Measurements from ENCODE around the gene AGT. TPM values are rescaled to one million over a fixed set of nuclear protein-coding genes. Genes with fewer than 3 reads are reported as not detected.

Gene AGT
- total RNA-seq, 4 donors from 2014 or later: 1.7 to 47.3 (median 38.6) TPM

DNA sequence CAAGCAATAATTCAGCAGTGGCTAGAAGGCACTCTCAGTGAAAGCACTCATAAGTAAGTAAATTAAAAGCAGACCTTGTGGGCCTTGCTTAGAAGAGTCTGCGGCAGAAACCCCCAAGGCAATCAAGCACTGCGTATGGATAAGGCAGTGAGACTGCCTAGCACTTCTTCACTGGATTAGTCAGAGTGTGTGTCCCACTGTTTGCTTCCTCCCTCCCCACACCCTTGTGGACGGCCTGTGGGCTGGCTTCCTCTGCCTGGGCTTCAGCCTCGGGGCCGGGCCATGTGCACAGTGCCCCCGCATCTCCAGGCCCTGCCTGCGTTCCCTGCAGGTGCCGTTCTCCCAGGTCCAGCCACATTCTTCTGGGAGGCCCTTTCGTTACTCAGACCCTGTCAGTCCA is 23.8 kb downstream of the AGT start:
- no peak for DNase-seq
- TF ChIP-seq POLR2A (IDR thresholded peaks at IDR 0.05): no peak
- TF ChIP-seq, protein P1, sequence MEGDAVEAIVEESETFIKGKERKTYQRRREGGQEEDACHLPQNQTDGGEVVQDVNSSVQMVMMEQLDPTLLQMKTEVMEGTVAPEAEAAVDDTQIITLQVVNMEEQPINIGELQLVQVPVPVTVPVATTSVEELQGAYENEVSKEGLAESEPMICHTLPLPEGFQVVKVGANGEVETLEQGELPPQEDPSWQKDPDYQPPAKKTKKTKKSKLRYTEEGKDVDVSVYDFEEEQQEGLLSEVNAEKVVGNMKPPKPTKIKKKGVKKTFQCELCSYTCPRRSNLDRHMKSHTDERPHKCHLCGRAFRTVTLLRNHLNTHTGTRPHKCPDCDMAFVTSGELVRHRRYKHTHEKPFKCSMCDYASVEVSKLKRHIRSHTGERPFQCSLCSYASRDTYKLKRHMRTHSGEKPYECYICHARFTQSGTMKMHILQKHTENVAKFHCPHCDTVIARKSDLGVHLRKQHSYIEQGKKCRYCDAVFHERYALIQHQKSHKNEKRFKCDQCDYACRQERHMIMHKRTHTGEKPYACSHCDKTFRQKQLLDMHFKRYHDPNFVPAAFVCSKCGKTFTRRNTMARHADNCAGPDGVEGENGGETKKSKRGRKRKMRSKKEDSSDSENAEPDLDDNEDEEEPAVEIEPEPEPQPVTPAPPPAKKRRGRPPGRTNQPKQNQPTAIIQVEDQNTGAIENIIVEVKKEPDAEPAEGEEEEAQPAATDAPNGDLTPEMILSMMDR (IDR thresholded peaks at IDR 0.05): no peak
- no peaks in the 10 kb centered on the region for H3K4me1 ChIP-seq
- H3K27ac ChIP-seq: no peak overlapping the region
- H3K36me3 ChIP-seq: peaks cover 0 to 89% (median 0%) of the 10 kb centered on the region in 3 donors
- H3K4me3 ChIP-seq: no peak overlapping the region
- no peaks in the 10 kb centered on the region for H3K27me3 ChIP-seq
- no peaks in the 10 kb centered on the region for H3K9me3 ChIP-seq

DNA sequence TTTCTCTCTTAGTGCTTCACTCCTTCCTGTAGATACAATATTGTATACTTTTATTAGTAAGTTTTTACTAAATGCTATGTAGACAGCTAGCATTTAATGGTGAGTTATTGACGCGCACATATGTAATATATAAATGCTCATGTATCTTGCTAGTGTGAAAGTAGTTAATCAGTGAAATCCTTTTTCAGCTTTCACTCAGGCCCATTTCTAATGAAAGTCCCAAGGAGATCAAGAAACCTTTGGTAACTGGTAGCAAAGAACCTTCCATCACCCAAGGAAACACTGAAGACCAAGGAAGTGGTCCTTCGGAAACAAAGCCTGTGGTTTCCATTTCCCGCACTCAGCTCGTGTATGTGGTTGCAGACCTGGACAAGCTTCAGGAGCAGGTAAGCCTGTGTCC is 27.2 kb downstream of the AGT start:
- TF ChIP-seq POLR2A (IDR thresholded peaks at IDR 0.05): no peak
- TF ChIP-seq, protein P1 (IDR thresholded peaks at IDR 0.05): no peak
- Histone ChIP-seq H3K36me3 (peaks cover 0 to 82% (median 0%) of the 10 kb centered on the region in 3 donors), H3K27ac (no peak overlapping the region), H3K9me3 (no peaks in the 10 kb centered on the region), H3K27me3 (no peaks in the 10 kb centered on the region), H3K4me1 (peaks cover 0 to 5% (median 0%) of the 10 kb centered on the region in 4 donors), H3K4me3 (no peak overlapping the region)
- no peak for DNase-seq

DNA sequence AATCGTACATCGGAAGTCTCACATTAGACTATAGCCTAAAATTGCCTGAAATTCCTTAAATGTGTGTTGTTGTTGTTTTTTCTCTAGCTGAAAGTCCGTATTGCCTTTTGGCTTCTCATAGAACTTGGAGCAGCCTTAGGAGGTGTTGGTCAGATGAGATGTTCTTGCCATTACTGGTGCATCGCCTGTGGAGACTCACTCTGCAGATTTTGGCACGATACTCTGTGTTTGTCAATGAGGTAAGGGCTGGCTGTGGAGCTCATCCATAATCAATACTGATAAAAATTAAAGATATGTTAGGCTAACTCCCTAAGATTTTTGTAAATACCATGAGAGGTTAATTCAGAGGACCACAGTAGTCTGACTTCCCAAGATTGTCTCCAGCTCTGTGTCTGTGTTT is 28.9 kb downstream of the AGT start:
- no peak overlapping the region for H3K4me3 ChIP-seq
- H3K4me1 ChIP-seq: peaks cover 0 to 5% (median 0%) of the 10 kb centered on the region in 4 donors
- H3K36me3 ChIP-seq: peaks cover 0 to 68% (median 0%) of the 10 kb centered on the region in 3 donors
- no peak for DNase-seq
- H3K9me3 ChIP-seq: no peaks in the 10 kb centered on the region
- TF ChIP-seq, protein P1 (IDR thresholded peaks at IDR 0.05): no peak
- no peak for TF ChIP-seq POLR2A (IDR thresholded peaks at IDR 0.05)
- H3K27ac ChIP-seq: no peak overlapping the region
- H3K27me3 ChIP-seq: no peaks in the 10 kb centered on the region

DNA sequence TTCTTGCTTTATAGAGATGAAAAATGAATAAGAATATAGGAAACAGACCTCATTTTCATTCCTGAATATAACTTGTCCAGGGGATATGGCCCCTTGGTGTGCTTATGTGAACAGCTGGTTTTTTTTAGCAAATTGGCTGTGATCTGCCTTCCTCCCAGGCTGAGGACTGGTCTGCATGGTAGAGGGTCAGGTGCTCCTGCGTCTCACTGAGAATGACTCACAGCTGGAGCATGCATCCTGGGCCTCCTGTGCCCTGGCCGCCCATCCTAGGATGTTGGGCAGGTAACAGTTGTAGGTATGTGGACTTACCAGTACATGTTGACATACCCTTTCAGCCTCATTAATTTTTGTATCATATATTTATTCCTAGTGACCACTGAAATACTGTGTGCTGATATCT is 29.8 kb downstream of the AGT start:
- DNase-seq: no peak
- Histone ChIP-seq H3K4me1 (peaks cover 0 to 5% (median 0%) of the 10 kb centered on the region in 4 donors), H3K27me3 (no peaks in the 10 kb centered on the region), H3K27ac (no peak overlapping the region), H3K4me3 (no peak overlapping the region), H3K9me3 (no peaks in the 10 kb centered on the region), H3K36me3 (peaks cover 0 to 68% (median 0%) of the 10 kb centered on the region in 3 donors)
- no peak for TF ChIP-seq POLR2A (IDR thresholded peaks at IDR 0.05)
- TF ChIP-seq, protein P1 (IDR thresholded peaks at IDR 0.05): no peak

DNA sequence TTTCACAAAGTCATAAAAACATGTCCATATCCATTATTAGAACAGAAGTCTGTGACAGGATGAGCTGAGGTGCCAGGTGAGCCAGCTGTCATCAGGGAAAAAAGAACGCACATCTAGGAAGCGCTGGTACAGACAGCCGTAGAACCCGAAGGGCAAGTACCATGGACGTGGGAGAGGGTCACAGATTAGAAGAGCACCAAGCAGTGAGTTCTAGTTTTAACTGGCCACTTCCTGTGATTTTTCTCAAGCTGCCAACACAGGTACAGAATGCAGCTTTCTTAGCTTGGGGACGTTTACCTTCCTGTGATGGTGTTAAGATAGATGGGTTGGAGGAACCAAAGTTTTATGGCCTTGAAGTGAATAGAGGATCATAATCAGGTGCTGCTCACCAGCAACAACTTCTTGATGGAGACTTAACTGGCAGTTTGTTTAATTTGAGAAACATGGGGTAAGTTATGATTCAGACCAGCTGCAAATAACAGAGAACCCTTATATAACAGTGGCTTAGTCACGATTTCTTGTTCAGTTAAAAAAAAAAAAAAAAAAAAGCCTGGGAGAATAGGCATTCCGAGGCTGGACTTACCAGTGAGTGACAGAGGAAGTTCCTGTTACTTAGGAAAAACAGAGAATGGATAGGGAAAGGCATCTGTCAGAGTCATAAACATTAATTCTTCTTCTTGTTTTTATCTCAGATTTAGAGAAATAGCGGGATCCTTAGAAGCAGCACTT is 30.9 kb downstream of the AGT start:
- no peak overlapping the region for H3K4me3 ChIP-seq
- H3K9me3 ChIP-seq: no peaks in the 10 kb centered on the region
- H3K27ac ChIP-seq: no peak overlapping the region
- DNase-seq: no peak
- peaks cover 0 to 5% (median 0%) of the 10 kb centered on the region in 4 donors for H3K4me1 ChIP-seq
- peaks cover 0 to 68% (median 0%) of the 10 kb centered on the region in 3 donors for H3K36me3 ChIP-seq
- H3K27me3 ChIP-seq: no peaks in the 10 kb centered on the region
- no peak for TF ChIP-seq POLR2A (IDR thresholded peaks at IDR 0.05)
- TF ChIP-seq, protein P1 (IDR thresholded peaks at IDR 0.05): no peak

All from Peyer's patch (tissue), 4 donors.